GM12874 (cell line): ENCODE data around the gene MATN4.

ENCODE experiments used
- TF ChIP-seq, protein P1 (sequence below): IDR thresholded peaks from 2 replicates; pipeline ENCODE4 v1.5.1; 2011; ENCODE audit warnings: low read depth, mild to moderate bottlenecking, control low read depth, low read length, moderate library complexity; ENCODE audit not compliant: insufficient read depth

The MATN4 gene

DNA sequence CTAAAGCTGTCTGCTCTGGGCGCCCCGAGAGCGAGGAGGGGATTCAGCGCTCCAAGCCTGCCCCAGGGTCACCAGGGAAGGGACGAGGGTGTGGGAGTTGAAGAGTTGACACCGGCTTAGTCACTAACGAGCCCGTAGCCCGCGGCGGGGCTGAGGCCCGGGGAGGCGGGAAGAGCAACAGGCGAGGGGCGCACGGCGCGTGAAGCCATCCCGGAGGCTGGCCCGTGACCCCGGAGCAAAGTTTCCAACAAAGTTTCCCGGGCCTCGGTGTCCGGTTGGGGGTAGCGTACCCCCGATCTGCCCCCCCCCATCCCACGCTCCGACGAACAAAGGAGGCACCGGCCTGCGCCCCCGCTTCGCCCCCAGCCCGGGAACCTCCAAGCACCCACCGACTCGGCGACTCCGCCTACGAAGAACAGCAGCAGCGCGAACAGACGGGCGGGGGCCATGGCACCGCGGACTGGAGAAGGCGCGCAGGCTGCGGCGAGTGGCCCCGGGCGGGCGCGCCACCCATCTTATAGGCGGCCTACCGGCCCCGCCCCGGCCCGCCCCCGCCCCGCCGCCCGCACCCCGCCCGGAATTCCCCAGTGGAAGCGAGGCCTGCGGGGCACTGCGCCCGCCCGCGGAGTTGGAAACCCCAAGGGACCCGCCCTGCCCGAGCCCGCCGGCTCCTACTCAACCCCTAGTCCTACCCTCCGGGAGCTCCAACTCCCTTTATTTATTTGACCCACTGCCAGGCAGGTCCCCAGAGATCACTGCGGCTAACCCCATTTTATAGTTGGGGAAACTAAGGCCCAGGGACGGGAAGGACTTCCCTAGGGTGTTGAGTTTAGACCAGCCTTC is 40.1 kb upstream of the MATN4 start, which contains the start of gene SDC4:
Gene SDC4, minus strand, starts transcription at position 489 of the 843 bp plus-strand sequence. Its CDS starts 40 bp downstream, at position 449.
- TF ChIP-seq, protein P1, sequence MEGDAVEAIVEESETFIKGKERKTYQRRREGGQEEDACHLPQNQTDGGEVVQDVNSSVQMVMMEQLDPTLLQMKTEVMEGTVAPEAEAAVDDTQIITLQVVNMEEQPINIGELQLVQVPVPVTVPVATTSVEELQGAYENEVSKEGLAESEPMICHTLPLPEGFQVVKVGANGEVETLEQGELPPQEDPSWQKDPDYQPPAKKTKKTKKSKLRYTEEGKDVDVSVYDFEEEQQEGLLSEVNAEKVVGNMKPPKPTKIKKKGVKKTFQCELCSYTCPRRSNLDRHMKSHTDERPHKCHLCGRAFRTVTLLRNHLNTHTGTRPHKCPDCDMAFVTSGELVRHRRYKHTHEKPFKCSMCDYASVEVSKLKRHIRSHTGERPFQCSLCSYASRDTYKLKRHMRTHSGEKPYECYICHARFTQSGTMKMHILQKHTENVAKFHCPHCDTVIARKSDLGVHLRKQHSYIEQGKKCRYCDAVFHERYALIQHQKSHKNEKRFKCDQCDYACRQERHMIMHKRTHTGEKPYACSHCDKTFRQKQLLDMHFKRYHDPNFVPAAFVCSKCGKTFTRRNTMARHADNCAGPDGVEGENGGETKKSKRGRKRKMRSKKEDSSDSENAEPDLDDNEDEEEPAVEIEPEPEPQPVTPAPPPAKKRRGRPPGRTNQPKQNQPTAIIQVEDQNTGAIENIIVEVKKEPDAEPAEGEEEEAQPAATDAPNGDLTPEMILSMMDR: no peak

DNA sequence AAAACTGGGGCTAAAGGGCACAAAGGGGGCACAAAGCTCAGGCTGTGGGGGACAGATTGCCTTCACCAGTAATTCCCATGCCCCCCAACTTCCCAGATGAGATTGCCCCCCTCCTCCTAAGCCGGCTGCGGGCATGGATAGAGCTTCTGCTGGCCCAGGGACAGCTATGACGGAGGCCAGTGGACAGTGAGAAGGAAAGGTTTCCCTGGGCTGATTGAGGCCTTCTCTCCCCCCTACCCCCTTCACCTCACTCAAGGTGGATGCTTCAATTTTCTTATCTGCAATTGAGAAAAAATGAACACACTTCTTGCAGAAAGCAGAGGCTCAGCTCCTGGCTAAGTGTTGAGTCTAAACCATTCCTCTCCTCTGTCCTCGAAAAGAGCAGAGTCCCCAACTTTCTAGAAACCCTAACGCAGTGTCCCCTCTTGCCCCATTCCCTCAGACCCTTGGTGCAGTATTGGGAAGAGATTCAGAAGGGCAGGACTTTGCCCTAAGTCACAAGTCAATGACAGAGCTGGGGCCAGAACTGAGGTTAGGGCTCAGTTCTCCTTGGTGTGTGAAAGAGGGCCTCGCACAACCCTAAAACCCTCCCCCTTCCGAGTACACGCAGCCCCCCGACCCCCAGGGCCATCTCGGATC is 39.3 kb upstream of the MATN4 start:
- TF ChIP-seq, protein P1: no peak

DNA sequence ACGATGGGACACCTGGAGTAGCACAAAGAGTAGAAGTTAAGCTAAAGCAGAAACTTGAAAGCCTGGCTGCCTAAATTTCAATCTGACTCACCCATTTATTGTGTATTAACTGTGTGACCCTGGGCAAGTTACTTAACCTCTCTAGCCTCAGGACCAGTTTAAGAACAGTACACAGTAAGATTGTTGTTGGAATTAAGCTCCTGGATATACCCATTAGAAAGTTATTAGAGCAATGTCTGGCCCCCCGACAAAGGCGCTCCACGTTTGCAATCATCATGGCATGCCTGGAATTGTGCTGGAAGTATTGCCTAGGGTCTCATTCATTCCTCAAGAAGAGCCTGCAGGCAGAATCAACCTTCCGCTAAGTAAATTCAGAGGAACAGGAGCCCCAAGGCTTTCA is 38.8 kb upstream of the MATN4 start:
- TF ChIP-seq, protein P1: no peak

DNA sequence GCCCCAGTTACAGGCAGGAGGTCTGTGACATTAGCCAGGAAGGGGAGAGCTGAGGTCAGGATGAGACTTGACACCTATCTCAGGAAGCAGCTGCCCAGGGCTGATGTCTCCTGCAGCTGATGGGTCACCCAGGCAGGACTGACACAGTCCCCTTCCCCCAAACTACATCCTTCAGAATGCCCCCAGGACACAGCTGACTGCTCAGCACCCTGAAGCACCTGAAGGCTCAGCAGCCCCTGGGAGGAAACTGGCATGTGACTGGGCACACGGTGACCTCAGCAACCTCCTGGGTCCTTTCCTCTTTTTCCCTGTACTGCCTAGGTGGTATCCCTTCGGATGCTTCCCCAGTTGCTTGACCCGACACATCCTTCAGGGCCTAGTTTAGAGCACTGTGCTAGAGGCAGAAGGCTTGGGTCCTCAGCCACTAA is 38.2 kb upstream of the MATN4 start:
- TF ChIP-seq, protein P1: no peak

DNA sequence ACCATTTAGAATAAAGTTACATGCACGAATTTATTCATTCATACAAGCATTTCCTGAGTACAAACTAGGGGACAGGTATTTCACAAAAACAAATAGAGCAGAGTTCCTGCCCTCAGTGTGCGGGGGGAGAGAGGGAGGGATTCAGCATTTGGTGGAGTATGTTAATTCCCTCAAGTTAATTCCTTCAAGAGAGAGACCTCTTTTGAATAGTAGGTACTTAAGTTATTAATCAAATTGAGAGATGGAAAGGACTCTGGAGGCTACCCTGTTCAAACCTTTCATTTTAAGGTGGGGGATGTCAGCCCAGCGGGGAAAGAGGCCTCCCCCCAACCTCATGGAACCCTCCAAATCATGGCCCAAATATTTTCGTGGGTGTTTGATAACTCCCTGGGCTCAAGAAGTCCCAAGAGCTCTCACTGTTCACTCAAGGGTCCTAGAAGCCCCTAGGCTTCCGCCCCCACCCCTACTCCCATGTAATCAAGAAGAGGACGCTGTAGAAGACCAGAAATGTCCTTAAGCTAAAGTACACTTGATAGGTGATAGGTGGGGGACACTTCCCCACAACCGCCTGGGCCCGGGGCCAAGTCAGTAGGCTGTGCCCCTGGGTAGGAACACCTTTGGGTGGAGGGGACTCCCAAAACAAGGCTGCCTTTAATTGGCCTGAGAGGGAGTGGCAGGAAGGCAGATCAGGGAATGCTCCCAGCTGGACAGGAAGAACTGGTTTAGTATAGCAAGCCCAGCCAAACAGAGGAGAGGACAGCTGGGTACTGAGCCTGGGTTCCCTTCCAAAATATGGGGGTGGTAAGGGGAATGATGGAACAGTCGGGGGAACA is 37.2 kb upstream of the MATN4 start:
- TF ChIP-seq, protein P1: no peak

DNA sequence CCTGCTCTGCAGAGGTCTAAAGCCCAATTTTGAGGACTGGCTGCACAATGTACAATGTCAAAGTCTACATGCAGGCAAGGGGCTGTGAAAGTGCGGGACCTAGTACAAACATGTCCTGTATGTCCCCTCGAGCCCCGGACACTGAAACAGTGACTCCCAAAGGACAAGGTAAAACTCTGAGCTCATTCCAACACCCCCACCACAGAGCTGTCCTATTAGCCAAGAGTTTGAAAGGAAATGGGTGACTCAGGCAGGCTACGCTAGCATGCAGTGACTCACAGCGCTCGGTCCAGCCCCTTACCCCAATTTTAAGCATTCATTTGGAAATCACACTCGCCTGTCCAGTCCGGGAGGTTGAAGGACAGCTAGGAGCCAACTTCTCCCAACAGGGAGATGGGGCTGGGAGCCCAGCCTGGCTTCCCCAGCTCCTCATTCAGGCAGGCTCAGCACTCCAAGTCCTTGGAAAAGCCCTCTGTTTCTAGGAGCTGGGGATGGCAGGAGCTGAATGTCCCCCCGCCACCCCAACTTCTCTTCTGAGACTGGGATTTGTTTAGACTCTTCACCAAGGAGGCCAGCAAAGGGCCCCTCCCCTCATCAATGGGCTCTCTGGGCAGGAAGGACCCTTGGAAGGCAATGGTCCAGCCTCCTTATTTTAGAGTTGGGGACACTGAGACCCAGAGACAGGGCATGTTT is 36.2 kb upstream of the MATN4 start:
- TF ChIP-seq, protein P1: no peak
